Breast epithelium (tissue), 4 donors: ENCODE measurements around the gene CELSR3. TPM values are rescaled to one million over a fixed set of nuclear protein-coding genes. Genes with fewer than 3 reads are reported as not detected.

Source experiments
- DNase-seq, 2 donors: peaks; one replicate each; pipeline ENCODE4 v3.0.0-alpha.2; 2019; ENCODE audit warnings: low spot score in 2 of 2
- H3K27ac ChIP-seq, 2 donors: fragments of 200-600 bp; sonication (generic) in 1 of 2; one replicate each; pipeline ENCODE4 v1.5.1; 2016 to 2019; ENCODE audit warnings: mild to moderate bottlenecking in 1 of 2
- H3K27me3 ChIP-seq, 2 donors: fragments of 200-600 bp; sonication (generic) in 1 of 2; one replicate each; pipeline versions ENCODE4 v1.5.1 to v1.6.0; 2017 to 2019; ENCODE audit warnings: control low read depth in 1 of 2, mild to moderate bottlenecking in 1 of 2
- H3K36me3 ChIP-seq: fragments of 200-600 bp; one replicate; pipeline ENCODE4 v1.5.1; 2019
- H3K4me1 ChIP-seq, 2 donors: fragments of 200-600 bp; sonication (generic); one replicate each; pipeline ENCODE4 v1.5.1; 2016 to 2019; ENCODE audit warnings: control low read depth in 1 of 2
- H3K4me3 ChIP-seq, 3 donors: fragments of 200-600 bp; sonication (generic); 1 replicate in 2 of 3; 2 replicates in 1 of 3; pipeline ENCODE4 v1.5.1; 2016 to 2019; ENCODE audit warnings: mild to moderate bottlenecking in 3 of 3, moderate library complexity in 2 of 3
- H3K9me3 ChIP-seq, 2 donors: fragments of 200-600 bp; sonication (generic) in 1 of 2; one replicate each; pipeline ENCODE4 v1.5.1; 2016 to 2019; ENCODE audit warnings: control low read depth in 1 of 2
- CTCF ChIP-seq, 3 donors: fragments of 450-650 bp; IDR thresholded peaks; one replicate each; pipeline ENCODE4 v1.5.1; 2016 to 2017; ENCODE audit warnings: antibody characterized with exemption in 3 of 3, mild to moderate bottlenecking in 3 of 3, moderate library complexity in 3 of 3
- POLR2A ChIP-seq: fragments of 450-650 bp; IDR thresholded peaks from one replicate; pipeline ENCODE4 v1.6.1; 2016; ENCODE audit warnings: antibody characterized with exemption, mild to moderate bottlenecking, moderate library complexity
- POLR2AphosphoS5 ChIP-seq, 3 donors: sonication (generic); formaldehyde crosslinking; IDR thresholded peaks; one replicate each; pipeline ENCODE4 v1.6.1; 2017; ENCODE audit warnings: antibody characterized with exemption in 3 of 3
- intact Hi-C: fragments of 100-400 bp; cut with DNase I; formaldehyde crosslinking; loops from one replicate; pipeline ENCODE4 v1.15.1; 2023; ENCODE audit warnings: low total_unique reads
- total RNA-seq, 3 donors: library from RNA; depleted of rRNA; stranded (reverse); fragments of >200 nt; gene quantifications; one replicate each; pipeline ENCODE4 v1.1.0, GENCODE V29; 2016

Gene CELSR3
- total RNA-seq, 3 donors from 2014 or later: 0.88 to 1.3 (median 1.1) TPM

GRCh38 chr3:48696156-48696555 lies 33.5 kb upstream of the CELSR3 start:
- Histone ChIP-seq H3K36me3 (peaks cover 6% of the 10 kb centered on the region), H3K4me1 (peaks cover 0 to 13% of the 10 kb centered on the region in 2 donors)
- no peak for TF ChIP-seq POLR2A
- no peak for TF ChIP-seq POLR2AphosphoS5 (IDR thresholded peaks at IDR 0.05)
- TF ChIP-seq CTCF (IDR thresholded peaks at IDR 0.05): no peak

GRCh38 chr3:48695393-48695753 lies 32.7 kb upstream of the CELSR3 start:
- Histone ChIP-seq H3K27ac (peak overlapping the region; percentile 82 to 92), H3K4me3 (peak overlapping the region; percentile 55 to 67 (median 60)), H3K9me3 (no peaks in the 10 kb centered on the region), H3K36me3 (peaks cover 6% of the 10 kb centered on the region), H3K27me3 (no peaks in the 10 kb centered on the region), H3K4me1 (peaks cover 0 to 13% of the 10 kb centered on the region in 2 donors)
- intact Hi-C loops: no loop called here
- peak in 1 of 2 donors; percentile 77 for DNase-seq
- no peak for TF ChIP-seq CTCF (IDR thresholded peaks at IDR 0.05)
- no peak for TF ChIP-seq POLR2A
- peak in 2 of 3 donors; percentile 9 to 19 for TF ChIP-seq POLR2AphosphoS5 (IDR thresholded peaks at IDR 0.05)

More at GRCh38 chr3:48696156-48696555, 33.5 kb upstream of the CELSR3 start:
- Histone ChIP-seq H3K27ac (peak overlapping the region; percentile 50 to 82), H3K4me3 (no peak overlapping the region), H3K9me3 (no peaks in the 10 kb centered on the region), H3K27me3 (no peaks in the 10 kb centered on the region)
- no peak for DNase-seq
- intact Hi-C loops: no loop called here

GRCh38 chr3:48694610-48695392 lies 32.1 kb upstream of the CELSR3 start:
- peaks cover 0 to 13% of the 10 kb centered on the region in 2 donors for H3K4me1 ChIP-seq
- intact Hi-C loops: no loop called here
- DNase-seq: peak; percentile 65 to 76
- H3K4me3 ChIP-seq: peak overlapping the region; percentile 55 to 67 (median 60)
- H3K27ac ChIP-seq: peak overlapping the region; percentile 82 to 92
- TF ChIP-seq POLR2AphosphoS5 (IDR thresholded peaks at IDR 0.05) (peak; percentile 33 to 51 (median 35)), CTCF (IDR thresholded peaks at IDR 0.05) (no peak)
- peaks cover 6% of the 10 kb centered on the region for H3K36me3 ChIP-seq
- H3K9me3 ChIP-seq: no peaks in the 10 kb centered on the region
- H3K27me3 ChIP-seq: no peaks in the 10 kb centered on the region

- peaks cover 0 to 13% of the 10 kb centered on the region in 2 donors for H3K4me1 ChIP-seq
- intact Hi-C loops: no loop called here
- H3K4me3 ChIP-seq: peak overlapping the region; percentile 55 to 67 (median 60)
Measured at GRCh38 chr3:48693826-48694225, 31.1 kb upstream of the CELSR3 start.

More at GRCh38 chr3:48693826-48694225, 31.1 kb upstream of the CELSR3 start:
- Histone ChIP-seq H3K36me3 (peaks cover 6% of the 10 kb centered on the region), H3K9me3 (no peaks in the 10 kb centered on the region), H3K27me3 (no peaks in the 10 kb centered on the region), H3K27ac (peak overlapping the region; percentile 82 to 92)
- TF ChIP-seq POLR2AphosphoS5 (IDR thresholded peaks at IDR 0.05) (no peak), CTCF (IDR thresholded peaks at IDR 0.05) (no peak), POLR2A (no peak)
- no peak for DNase-seq
